SJCRH30 (cell line): ENCODE data around the gene PTPRG. TPM values are rescaled to one million over a fixed set of nuclear protein-coding genes. Genes with fewer than 3 reads are reported as not detected.
A peak's percentile ranks its signal among the peaks of the same experiment; 100 is the strongest.
"Not testable (repeated sequence)": the region's sequence is repeated elsewhere in the genome, so short reads cannot be mapped to it uniquely, and the experiment has no call there.

Experiments used
- DNase-seq, 2 experiments: peaks; one replicate each; pipeline ENCODE4 v3.0.0-alpha.2; 2015 to 2020
- H3K27ac ChIP-seq: fragments of 250-450 bp; sonication (Bioruptor Pico); 2 replicates; pipeline ENCODE4 v1.5.1; 2020; ENCODE audit warnings: mild to moderate bottlenecking, moderate library complexity
- H3K27me3 ChIP-seq: fragments of 250-450 bp; sonication (Bioruptor Pico); 2 replicates; pipeline ENCODE4 v1.5.1; 2020; ENCODE audit warnings: mild to moderate bottlenecking, moderate library complexity
- H3K36me3 ChIP-seq: fragments of 250-450 bp; sonication (Bioruptor Pico); 2 replicates; pipeline ENCODE4 v1.5.1; 2020; ENCODE audit warnings: mild to moderate bottlenecking, moderate library complexity
- H3K4me1 ChIP-seq: fragments of 250-450 bp; sonication (Bioruptor Pico); 2 replicates; pipeline ENCODE4 v1.5.1; 2020; ENCODE audit warnings: mild to moderate bottlenecking, moderate library complexity
- H3K4me3 ChIP-seq: fragments of 250-450 bp; sonication (Bioruptor Pico); 2 replicates; pipeline ENCODE4 v1.5.1; 2020; ENCODE audit warnings: mild to moderate bottlenecking, moderate library complexity
- H3K9me3 ChIP-seq: fragments of 250-450 bp; sonication (Bioruptor Pico); replicated peaks from 2 replicates; pipeline ENCODE4 v1.5.1; 2020; ENCODE audit warnings: mild to moderate bottlenecking, moderate library complexity
- total RNA-seq: library from RNA; depleted of rRNA; stranded (reverse); fragments of >200 nt; shearing (Covaris generic); gene quantifications from 2 replicates; pipeline ENCODE4 v1.2.3, GENCODE V29; 2014

Gene PTPRG
- total RNA-seq, 1 experiment from 2014 or later = 25.2 TPM

DNA sequence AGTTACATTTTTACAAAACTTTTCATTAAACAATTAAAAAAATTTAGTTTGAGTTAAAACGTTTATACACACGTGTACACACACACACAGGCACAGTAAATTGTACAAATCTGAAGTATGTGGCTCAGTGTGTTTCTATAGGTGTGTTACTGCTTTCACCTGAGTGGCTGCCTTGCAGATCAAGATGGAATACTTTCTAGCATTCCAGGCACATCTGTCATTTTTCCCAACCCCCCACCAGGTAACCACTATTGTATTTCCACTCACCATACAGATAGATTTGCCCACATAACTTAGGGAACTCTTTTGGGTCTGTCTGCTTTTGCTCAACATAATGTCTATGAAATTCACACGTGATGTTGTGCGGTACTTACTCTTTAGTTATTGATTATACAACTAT lies 141.1 kb downstream of the PTPRG start:
- Histone ChIP-seq H3K36me3 (no peaks in the 10 kb centered on the region), H3K9me3 (no peaks in the 10 kb centered on the region), H3K27me3 (no peaks in the 10 kb centered on the region), H3K4me3 (no peak overlapping the region), H3K27ac (no peak overlapping the region), H3K4me1 (no peaks in the 10 kb centered on the region)
- DNase-seq = no peak

DNA sequence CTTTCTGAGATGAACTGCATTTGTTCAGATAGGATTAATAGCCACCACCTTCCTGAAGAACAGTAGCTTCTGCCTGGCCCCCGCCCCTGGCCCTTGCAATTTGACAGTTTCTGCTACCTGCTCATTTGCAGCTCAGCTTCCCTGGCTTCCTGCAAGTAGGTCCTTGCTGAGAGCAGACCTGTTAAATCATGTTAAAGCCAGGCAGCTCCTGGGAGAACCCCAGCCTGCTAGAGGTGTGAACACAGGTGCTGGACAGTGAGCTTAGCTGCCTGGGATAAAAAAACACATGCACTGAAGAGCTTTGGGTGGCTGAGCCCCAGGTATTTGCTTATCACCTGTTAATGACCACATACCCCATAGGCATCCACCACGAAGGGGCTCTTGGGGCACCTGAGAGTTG lies 143.4 kb downstream of the PTPRG start:
- H3K9me3 ChIP-seq = no peaks in the 10 kb centered on the region
- H3K27me3 ChIP-seq = no peaks in the 10 kb centered on the region
- DNase-seq = no peak
- no peaks in the 10 kb centered on the region for H3K4me1 ChIP-seq
- H3K27ac ChIP-seq = no peak overlapping the region
- no peak overlapping the region for H3K4me3 ChIP-seq
- H3K36me3 ChIP-seq = no peaks in the 10 kb centered on the region

DNA sequence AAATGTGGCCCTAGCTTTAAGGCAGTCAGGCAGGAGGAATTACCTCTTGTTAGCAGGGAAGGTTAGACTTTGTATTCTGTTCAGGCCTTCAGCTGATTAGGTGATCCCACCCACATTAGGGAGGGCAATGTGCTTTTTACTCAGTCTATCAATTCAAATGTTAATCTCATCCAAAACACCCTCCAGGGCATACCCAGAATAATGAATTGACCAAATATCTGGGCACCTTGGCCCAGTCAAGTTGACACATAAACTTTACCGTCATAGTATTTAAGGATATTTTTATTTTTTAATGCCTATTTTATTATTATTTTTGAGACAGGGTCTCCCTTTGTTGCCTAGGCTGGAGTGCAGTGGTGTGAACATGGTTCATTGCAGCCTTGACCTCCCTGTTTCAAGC lies 146.1 kb downstream of the PTPRG start:
- Histone ChIP-seq H3K9me3 (no peaks in the 10 kb centered on the region), H3K36me3 (no peaks in the 10 kb centered on the region), H3K27ac (no peak overlapping the region), H3K4me1 (no peaks in the 10 kb centered on the region), H3K4me3 (no peak overlapping the region), H3K27me3 (no peaks in the 10 kb centered on the region)
- DNase-seq = no peak

DNA sequence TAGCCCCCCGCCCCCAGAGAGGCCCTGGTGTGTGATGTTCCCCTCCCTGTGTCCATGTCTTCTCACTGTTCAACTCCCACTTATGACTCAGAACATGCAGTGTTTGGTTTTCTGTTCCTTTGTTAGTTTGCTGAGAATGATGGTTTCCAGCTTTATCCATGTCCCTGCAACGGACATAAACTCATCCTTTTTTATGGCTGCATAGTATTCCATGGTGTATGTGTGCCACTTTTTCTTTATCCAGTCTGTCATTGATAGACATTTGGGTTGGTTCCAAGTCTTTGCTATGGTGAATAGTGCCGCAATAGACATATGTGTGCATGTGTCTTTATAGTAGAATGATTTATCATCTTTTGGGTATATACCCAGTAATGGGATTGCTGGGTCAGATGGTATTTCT lies 149.5 kb downstream of the PTPRG start:
- H3K36me3 ChIP-seq, H3K4me1 ChIP-seq, H3K4me3 ChIP-seq, H3K9me3 ChIP-seq, H3K27me3 ChIP-seq, DNase-seq, H3K27ac ChIP-seq: not testable (repeated sequence)

DNA sequence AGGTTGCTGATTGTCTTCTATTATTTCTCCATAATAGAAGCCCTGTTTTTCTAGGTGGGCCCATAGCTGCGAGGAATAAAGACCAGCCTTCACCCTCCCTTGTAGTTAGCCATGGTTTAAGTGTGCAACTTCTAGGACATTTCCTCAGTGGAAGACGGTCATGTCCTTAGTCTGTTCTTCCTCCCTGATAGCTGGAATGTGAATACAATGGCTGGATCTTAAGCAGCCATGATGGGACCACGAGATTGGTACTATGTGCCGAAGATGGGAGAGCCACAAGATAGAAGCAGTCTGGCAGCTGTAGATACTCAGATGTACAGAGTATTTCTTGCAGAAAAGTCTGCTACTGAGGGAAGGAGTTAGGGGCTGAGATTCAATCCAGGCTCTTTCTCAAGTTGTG lies 152.9 kb downstream of the PTPRG start:
- no peaks in the 10 kb centered on the region for H3K4me1 ChIP-seq
- no peak overlapping the region for H3K4me3 ChIP-seq
- no peak overlapping the region for H3K27ac ChIP-seq
- H3K27me3 ChIP-seq = no peaks in the 10 kb centered on the region
- no peak for DNase-seq
- H3K9me3 ChIP-seq = no peaks in the 10 kb centered on the region
- H3K36me3 ChIP-seq = no peaks in the 10 kb centered on the region

DNA sequence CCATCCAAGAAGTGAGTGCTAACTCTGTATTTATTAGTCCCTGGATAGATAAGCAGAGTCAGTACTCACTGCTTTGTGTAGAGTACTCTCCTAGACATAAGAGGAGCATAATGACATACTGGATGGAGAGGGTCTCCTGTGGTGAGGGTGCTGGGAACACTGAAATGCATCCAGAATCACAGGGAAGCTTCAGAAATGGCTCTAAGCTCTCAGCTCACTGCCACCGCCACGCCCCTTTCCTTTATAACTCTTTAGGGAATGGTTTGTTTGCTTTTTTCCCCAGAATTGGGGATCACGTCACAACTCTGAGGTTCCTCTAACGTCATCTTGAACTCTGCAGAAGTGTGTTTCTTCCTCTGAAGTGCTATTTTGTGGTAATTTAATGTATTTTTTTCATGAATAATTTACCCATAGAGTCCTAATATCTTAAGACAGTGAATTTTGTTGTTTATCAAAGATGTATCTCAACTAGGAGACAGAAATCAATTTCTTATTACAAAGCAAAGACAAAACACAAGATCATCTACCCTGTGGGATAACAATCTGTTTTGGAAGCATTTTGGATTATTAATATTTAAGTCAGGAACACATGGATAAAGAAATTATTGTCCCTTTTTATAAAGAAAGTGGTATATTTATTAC lies 154.6 kb downstream of the PTPRG start:
- no peak overlapping the region for H3K4me3 ChIP-seq
- H3K27me3 ChIP-seq = no peaks in the 10 kb centered on the region
- no peak for DNase-seq
- no peaks in the 10 kb centered on the region for H3K9me3 ChIP-seq
- H3K4me1 ChIP-seq = no peaks in the 10 kb centered on the region
- H3K36me3 ChIP-seq = no peaks in the 10 kb centered on the region
- no peak overlapping the region for H3K27ac ChIP-seq

DNA sequence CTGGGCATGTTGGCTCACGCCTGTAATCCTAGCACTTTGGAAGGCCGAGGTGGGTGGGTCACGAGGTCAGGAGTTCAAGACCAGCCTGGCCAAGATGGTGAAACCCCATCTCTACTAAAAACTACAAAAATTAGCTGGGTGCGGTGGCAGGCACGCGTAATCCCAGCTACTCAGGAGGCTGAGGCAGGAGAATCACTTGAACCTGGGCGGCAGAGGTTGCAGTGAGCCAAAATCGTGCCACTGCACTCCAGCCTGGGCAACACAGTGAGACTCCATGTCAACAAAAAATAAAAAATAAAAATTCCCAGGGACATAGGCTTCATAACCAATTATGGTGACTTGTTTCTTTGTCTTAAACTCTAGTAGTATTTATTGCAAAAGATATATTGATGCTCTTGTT lies 155.3 kb downstream of the PTPRG start:
- not testable (repeated sequence) for DNase-seq, H3K4me1 ChIP-seq, H3K27ac ChIP-seq, H3K4me3 ChIP-seq, H3K36me3 ChIP-seq, H3K27me3 ChIP-seq, H3K9me3 ChIP-seq

DNA sequence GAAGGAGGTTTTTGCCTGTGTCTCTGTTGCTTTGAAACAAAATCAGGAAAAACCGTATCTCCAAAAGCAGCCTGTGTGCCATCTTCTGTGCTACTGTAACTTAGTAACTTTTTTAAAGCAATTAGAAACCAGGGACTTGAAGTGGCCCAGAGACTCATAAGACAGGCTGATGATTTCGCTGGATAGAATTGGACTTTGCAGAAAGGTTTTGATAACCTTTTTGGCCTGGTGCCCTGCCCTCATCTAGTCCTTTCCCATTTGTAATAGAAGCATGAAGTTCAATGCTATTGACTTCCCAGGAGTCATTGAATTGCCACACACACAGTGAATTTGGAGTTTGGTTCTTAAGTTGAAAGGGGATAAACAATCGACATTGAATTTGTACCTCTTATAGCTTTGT lies 157.2 kb downstream of the PTPRG start:
- Histone ChIP-seq H3K9me3 (no peaks in the 10 kb centered on the region), H3K27me3 (no peaks in the 10 kb centered on the region), H3K36me3 (no peaks in the 10 kb centered on the region), H3K4me1 (no peaks in the 10 kb centered on the region), H3K4me3 (no peak overlapping the region), H3K27ac (no peak overlapping the region)
- no peak for DNase-seq

DNA sequence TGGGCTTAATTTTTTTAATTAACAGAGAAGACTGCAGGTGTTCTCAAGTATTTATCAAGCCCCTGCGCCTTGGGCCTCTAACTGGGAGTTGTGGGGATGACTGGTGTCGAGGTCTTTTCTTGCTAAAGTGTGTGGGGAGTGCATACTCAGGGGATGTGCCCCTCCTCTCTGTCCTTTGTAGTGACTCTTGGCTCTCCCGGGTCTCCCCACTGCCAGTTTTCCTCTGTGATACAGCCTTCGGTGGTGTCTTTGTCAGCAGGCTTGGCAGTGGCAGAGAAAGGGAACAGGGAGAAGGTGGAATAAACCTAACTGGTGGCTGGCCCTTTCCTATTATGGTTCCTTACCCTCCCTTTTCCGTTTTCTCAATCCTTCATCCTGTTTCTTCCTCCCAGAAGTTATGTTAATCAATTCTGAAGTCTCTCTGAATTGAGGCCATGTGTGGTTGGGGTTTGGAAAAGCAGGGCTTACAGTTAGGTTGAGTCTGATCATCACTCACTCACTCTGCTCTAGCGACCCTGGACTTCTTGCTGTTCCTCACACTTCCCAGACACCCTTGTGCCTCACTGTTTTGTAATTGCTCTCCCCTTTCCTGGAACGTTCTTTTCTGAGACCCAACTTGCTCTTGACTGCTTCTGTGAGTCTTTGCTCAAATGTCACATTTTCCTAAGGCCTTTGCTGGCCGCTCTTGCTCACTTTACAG lies 158.1 kb downstream of the PTPRG start:
- DNase-seq = no peak
- Histone ChIP-seq H3K27me3 (no peaks in the 10 kb centered on the region), H3K27ac (no peak overlapping the region), H3K9me3 (no peaks in the 10 kb centered on the region), H3K36me3 (no peaks in the 10 kb centered on the region), H3K4me3 (no peak overlapping the region), H3K4me1 (no peaks in the 10 kb centered on the region)

DNA sequence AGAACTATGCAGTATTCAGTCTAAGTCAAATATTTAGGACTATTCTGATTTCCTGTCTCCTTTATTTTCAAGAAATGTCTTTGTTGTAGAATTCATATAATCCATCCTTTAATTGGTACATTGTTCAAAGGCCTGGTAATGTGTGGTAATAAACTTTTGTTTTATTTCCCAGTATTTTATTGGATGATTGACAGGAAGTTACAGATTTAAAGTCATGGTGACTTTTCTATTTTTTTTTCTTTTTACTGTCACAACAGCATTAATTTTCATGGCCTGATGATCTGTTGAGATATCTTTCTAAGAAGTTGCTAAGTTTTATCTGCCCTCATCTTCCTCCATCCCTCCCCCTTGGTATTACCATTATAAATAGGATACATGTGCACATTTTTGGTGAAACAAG lies 161.7 kb downstream of the PTPRG start:
- Histone ChIP-seq H3K4me3 (no peak overlapping the region), H3K27ac (no peak overlapping the region), H3K4me1 (no peaks in the 10 kb centered on the region), H3K9me3 (no peaks in the 10 kb centered on the region), H3K27me3 (no peaks in the 10 kb centered on the region), H3K36me3 (no peaks in the 10 kb centered on the region)
- DNase-seq = no peak

DNA sequence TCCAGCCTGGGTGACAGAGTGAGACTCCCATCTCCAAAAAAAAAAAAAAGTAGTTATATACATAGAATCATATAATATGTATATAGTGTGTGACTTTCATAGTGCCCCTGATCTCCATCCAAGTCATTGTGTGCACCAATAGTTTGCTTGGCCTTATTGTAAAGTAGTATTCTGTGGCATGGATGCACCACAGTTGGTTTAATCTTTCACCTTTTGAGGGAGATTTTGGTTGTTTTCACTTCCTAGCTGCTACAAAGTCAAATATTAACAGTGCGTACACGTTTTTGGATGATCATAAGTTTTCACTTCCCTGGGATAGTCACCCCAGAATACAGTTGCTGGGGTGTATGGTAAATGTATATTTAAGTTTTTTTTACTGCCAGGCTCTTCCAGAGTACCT lies 162.8 kb downstream of the PTPRG start:
- no peak for DNase-seq
- H3K4me3 ChIP-seq = no peak overlapping the region
- H3K4me1 ChIP-seq = peaks cover 4% of the 10 kb centered on the region
- H3K9me3 ChIP-seq = no peaks in the 10 kb centered on the region
- H3K27me3 ChIP-seq = no peaks in the 10 kb centered on the region
- no peak overlapping the region for H3K27ac ChIP-seq
- no peaks in the 10 kb centered on the region for H3K36me3 ChIP-seq

DNA sequence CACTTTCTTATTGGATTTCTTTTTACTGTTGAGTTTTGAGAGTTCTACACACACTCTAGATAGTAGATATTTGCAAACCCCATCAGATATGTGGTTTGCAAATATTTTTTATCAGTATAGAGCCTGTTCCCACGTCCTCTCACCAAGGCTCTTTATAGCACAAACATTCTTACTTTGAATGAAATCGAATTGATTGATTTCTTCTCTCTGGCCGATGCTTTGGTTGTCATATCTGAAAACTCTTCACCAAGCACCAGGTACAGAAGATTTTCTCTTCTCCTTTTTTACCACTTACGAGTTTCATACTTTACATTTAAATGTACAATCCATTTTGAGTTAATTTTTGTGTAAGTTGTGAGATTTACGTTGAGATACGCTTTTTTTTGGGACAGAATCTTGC lies 163.4 kb downstream of the PTPRG start:
- Histone ChIP-seq H3K36me3 (no peaks in the 10 kb centered on the region), H3K27me3 (no peaks in the 10 kb centered on the region), H3K27ac (no peak overlapping the region), H3K4me1 (peaks cover 10% of the 10 kb centered on the region), H3K9me3 (no peaks in the 10 kb centered on the region), H3K4me3 (no peak overlapping the region)
- DNase-seq = no peak

DNA sequence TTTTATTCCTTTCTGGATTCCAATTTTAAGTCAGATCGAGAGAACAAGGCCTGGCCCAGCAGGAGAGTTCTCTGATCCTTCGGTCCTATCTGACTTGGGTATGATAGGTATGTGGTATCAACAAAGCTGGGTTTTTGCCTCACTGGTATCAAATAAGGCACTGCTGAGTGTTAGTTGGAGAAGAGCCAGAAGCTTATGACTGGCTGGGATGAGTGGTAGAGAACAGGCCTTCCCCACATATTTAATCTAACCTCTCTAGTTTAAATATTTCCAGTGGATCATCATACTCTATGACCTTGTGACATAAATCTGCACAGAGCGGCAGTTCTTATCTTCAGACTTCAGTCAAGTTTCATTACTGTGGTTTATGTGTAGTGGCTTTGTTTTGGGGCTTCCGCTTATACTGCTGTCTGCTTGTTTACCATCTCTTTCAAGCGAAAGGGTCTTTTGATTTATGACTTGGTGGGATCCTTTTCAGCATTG lies 164.5 kb downstream of the PTPRG start:
- Histone ChIP-seq H3K9me3 (no peaks in the 10 kb centered on the region), H3K27ac (no peak overlapping the region), H3K4me3 (no peak overlapping the region), H3K36me3 (no peaks in the 10 kb centered on the region), H3K27me3 (no peaks in the 10 kb centered on the region), H3K4me1 (peaks cover 21% of the 10 kb centered on the region)
- peak in 1 of 2 experiments; percentile 2 for DNase-seq

DNA sequence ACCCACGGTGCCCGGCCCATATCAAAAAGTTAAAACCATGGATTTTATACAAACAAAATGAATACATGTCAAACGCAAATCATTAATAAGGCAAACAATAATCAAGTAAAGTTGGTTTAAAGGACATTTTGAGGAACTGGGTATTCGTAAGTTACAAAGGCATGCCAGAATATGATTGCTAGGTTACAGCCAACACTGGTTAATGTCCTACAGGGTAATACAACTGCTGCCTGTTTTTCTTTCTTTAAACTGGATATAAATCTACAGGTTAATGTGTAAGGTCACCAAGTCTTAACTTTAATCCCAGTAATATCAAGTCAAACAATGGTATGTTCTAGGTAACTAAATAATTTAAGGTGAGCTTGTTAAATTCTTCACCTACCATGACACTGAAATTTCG lies 166.1 kb downstream of the PTPRG start:
- DNase-seq = no peak
- Histone ChIP-seq H3K4me1 (peaks cover 22% of the 10 kb centered on the region), H3K9me3 (no peaks in the 10 kb centered on the region)

DNA sequence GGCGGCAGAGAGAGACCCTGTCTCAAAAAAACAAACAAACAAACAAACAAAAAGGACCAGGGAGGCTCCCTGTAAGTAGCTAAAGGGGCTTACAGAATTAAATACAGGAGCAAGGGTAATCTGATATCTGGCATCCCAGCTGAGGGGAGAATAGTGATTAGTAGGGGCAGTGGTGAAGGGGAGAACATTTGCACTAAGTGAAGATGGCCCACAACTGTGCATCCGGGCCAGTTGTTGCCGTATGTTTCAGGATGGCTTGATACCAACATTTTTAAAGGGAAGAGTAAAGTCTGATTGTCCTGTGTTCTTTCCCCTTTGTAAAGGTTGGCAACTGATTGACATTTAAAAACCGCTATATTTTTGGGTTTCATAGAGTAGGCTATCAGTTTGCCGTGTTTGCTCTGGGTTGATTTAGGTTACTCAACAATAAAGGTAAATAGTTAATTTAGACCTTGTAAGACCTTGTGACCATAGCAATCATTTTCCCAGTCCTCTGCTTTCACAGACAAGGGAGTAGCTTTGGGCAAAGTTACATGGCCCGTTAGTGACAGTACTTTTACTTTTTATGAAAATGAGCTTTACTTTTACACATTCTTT lies 167.8 kb downstream of the PTPRG start:
- Histone ChIP-seq H3K4me1 (peaks cover 30% of the 10 kb centered on the region), H3K27me3 (no peaks in the 10 kb centered on the region), H3K9me3 (no peaks in the 10 kb centered on the region), H3K27ac (peak overlapping the region; percentile 41), H3K36me3 (no peaks in the 10 kb centered on the region), H3K4me3 (no peak overlapping the region)
- DNase-seq = peak; percentile 21 to 66

More for the DNA sequence above, 166.1 kb downstream of the PTPRG start:
- H3K4me3 ChIP-seq = no peak overlapping the region
- H3K27me3 ChIP-seq = no peaks in the 10 kb centered on the region
- H3K36me3 ChIP-seq = no peaks in the 10 kb centered on the region
- H3K27ac ChIP-seq = no peak overlapping the region
